IMR-90 (cell line): ENCODE data around the gene ELMO1. TPM values are rescaled to one million over a fixed set of nuclear protein-coding genes. Genes with fewer than 3 reads are reported as not detected.

Experiments
- ATAC-seq: fragments of 200-7000 bp; cut with Tn5 transposase; 2 replicates; pipeline ENCODE4 v1.9.1; 2020; ENCODE audit warnings: low read depth, mild to moderate bottlenecking, moderate library complexity
- BruUV-seq: library from RNA; stranded (reverse); fragments of 400-500 nt; replicated peaks from 2 replicates; lab custom pipeline; 2021; lab: Mats Ljungman, UMichigan
- CTCF ChIA-PET: fragments of 300-600 bp; formaldehyde crosslinking; extraction: SDS; loops from one replicate; lab custom pipeline; 2021; ENCODE audit warnings: antibody characterized with exemption; lab: Yijun Ruan, JAX
- POLR2A ChIA-PET: fragments of 300-600 bp; sonication (Branson Sonifier 250); formaldehyde crosslinking; loops from one replicate; lab custom pipeline; 2022; ENCODE audit warnings: antibody characterized with exemption; ENCODE audit not compliant: unreplicated experiment; lab: Charles Lee
- DNase-seq: peaks from one replicate; pipeline ENCODE4 v3.0.0; 2013
- H2AFZ ChIP-seq: replicated peaks from 2 replicates; pipeline ENCODE3; 2013; ENCODE audit warnings: low read length, mild to moderate bottlenecking; ENCODE audit not compliant: poor library complexity
- H2AK5ac ChIP-seq: 2 replicates; pipeline ENCODE4 v1.6.1; 2013; ENCODE audit warnings: low read depth, low read length, inconsistent platforms
- H2AK9ac ChIP-seq: replicated peaks from 2 replicates; pipeline ENCODE3; 2013; ENCODE audit warnings: mild to moderate bottlenecking, low read depth, low read length, moderate library complexity; ENCODE audit not compliant: poor library complexity
- H2BK120ac ChIP-seq: 2 replicates; pipeline ENCODE4 v1.6.1; 2013; ENCODE audit warnings: low read depth, low read length, inconsistent platforms
- H2BK15ac ChIP-seq: 3 replicates; pipeline ENCODE4 v1.6.1; 2013; ENCODE audit warnings: low read depth, low read length, inconsistent platforms
- H2BK20ac ChIP-seq: 2 replicates; pipeline ENCODE4 v1.6.1; 2013; ENCODE audit warnings: low read depth, mild to moderate bottlenecking, inconsistent platforms, low read length, moderate library complexity
- H2BK5ac ChIP-seq: 2 replicates; pipeline ENCODE4 v1.6.1; 2013; ENCODE audit warnings: mild to moderate bottlenecking, low read depth, low read length, inconsistent platforms; ENCODE audit not compliant: poor library complexity, severe bottlenecking
- H3K14ac ChIP-seq: replicated peaks from 2 replicates; pipeline ENCODE4 v1.6.1; 2013; ENCODE audit warnings: low read depth, low read length, inconsistent platforms
- H3K18ac ChIP-seq: 2 replicates; pipeline ENCODE4 v1.6.1; 2013; ENCODE audit warnings: low read depth, low read length, control low read depth
- H3K23ac ChIP-seq: 2 replicates; pipeline ENCODE4 v1.6.1; 2013; ENCODE audit warnings: low read depth, low read length, inconsistent platforms
- H3K27ac ChIP-seq: 2 replicates; pipeline ENCODE4 v1.5.1; 2013; ENCODE audit warnings: mild to moderate bottlenecking, control low read depth, low read length; ENCODE audit not compliant: insufficient read depth
- H3K27me3 ChIP-seq: 2 replicates; pipeline ENCODE4 v1.6.1; 2013; ENCODE audit warnings: low read length; ENCODE audit not compliant: control insufficient read depth, insufficient read depth
- H3K36me3 ChIP-seq: 2 replicates; pipeline ENCODE4 v1.6.1; 2013; ENCODE audit warnings: low read length, mixed read lengths; ENCODE audit not compliant: control insufficient read depth, insufficient read depth
- H3K4ac ChIP-seq: 2 replicates; pipeline ENCODE4 v1.6.1; 2013; ENCODE audit warnings: low read depth, low read length, inconsistent platforms
- H3K4me1 ChIP-seq: 2 replicates; pipeline ENCODE4 v1.6.1; 2013; ENCODE audit warnings: low read length, mixed read lengths; ENCODE audit not compliant: control insufficient read depth, insufficient read depth
- H3K4me2 ChIP-seq: 2 replicates; pipeline ENCODE4 v1.6.1; 2013; ENCODE audit warnings: low read depth, mild to moderate bottlenecking, control low read depth, low read length, moderate library complexity
- H3K4me3 ChIP-seq: 2 replicates; pipeline ENCODE4 v1.5.1; 2013; ENCODE audit warnings: low read depth, mild to moderate bottlenecking, control low read depth, low read length, moderate library complexity; ENCODE audit not compliant: insufficient read depth
- H3K56ac ChIP-seq: 2 replicates; pipeline ENCODE4 v1.6.1; 2013; ENCODE audit warnings: low read length, inconsistent platforms; ENCODE audit not compliant: insufficient read depth; ENCODE audit errors: extremely low read depth
- H3K79me1 ChIP-seq, 2 experiments: 2 replicates each; pipeline ENCODE4 v1.6.1; 2013; ENCODE audit warnings: low read length in 2 of 2, inconsistent platforms in 1 of 2, low read depth in 1 of 2
- H3K9ac ChIP-seq: 2 replicates; pipeline ENCODE4 v1.6.1; 2013; ENCODE audit warnings: low read depth, low read length, control low read depth
- H3K9me1 ChIP-seq: 2 replicates; pipeline ENCODE4 v1.6.1; 2013; ENCODE audit warnings: low read length, inconsistent platforms; ENCODE audit not compliant: insufficient read depth
- H3K9me3 ChIP-seq: 2 replicates; pipeline ENCODE4 v1.6.1; 2013; ENCODE audit warnings: low read length; ENCODE audit not compliant: control insufficient read depth, insufficient read depth
- H4K20me1 ChIP-seq: 2 replicates; pipeline ENCODE4 v1.6.1; 2013; ENCODE audit warnings: low read length, inconsistent platforms; ENCODE audit not compliant: insufficient read depth
- H4K5ac ChIP-seq: 2 replicates; pipeline ENCODE4 v1.6.1; 2013; ENCODE audit warnings: mild to moderate bottlenecking, low read depth, low read length, control low read depth
- H4K8ac ChIP-seq, 2 experiments: 2 replicates each; pipeline ENCODE4 v1.6.1; 2013; ENCODE audit warnings: low read depth in 2 of 2, low read length in 2 of 2, control low read depth in 1 of 2, inconsistent platforms in 1 of 2
- H4K91ac ChIP-seq: 2 replicates; pipeline ENCODE4 v1.6.1; 2013; ENCODE audit warnings: low read depth, low read length, inconsistent platforms; ENCODE audit not compliant: insufficient read depth
- CEBPB ChIP-seq: IDR thresholded peaks from 2 replicates; pipeline ENCODE4 v1.6.1; 2012; ENCODE audit warnings: low read depth, low read length, improper control_type of control experiment
- FOS ChIP-seq: fragments of 150-350 bp; IDR thresholded peaks from 2 replicates; pipeline ENCODE4 v1.6.1; 2016; ENCODE audit warnings: low read depth, low read length
- USF2 ChIP-seq: fragments of 150-350 bp; IDR thresholded peaks from 2 replicates; pipeline ENCODE4 v1.6.1; 2017; ENCODE audit warnings: mild to moderate bottlenecking, antibody characterized with exemption, low read length, low read depth
- WGBS, 2 experiments: methylation state at CpG; one replicate each; pipeline versions ENCODE4 v1.1.5 to v1.1.7; 2013; ENCODE audit warnings: missing lambda C conversion rate in 2 of 2; ENCODE audit not compliant: insufficient read length in 1 of 2; ENCODE audit errors: extremely low coverage in 2 of 2; 5-methylcytosine and 5-hydroxymethylcytosine counted together
- dilution Hi-C: fragments of 300-500 bp; cut with HindIII; formaldehyde crosslinking; loops from one replicate; pipeline ENCODE4 v1.14.3; 2018; ENCODE audit warnings: low sequenced_read_pairs; ENCODE audit not compliant: unreplicated experiment
- in situ Hi-C: fragments of 300-500 bp; cut with MboI; formaldehyde crosslinking; loops from 3 replicates; pipeline ENCODE4 v1.14.3; 2019; ENCODE audit warnings: low sequenced_read_pairs, inconsistent platforms, mixed read lengths
- intact Hi-C: fragments of 100-400 bp; cut with micrococcal nuclease; formaldehyde crosslinking; loops from 2 replicates; pipeline ENCODE4 v1.10.0; 2022
- polyA plus RNA-seq, 3 experiments: library from polyadenylated mRNA; depleted of rRNA; stranded (reverse); fragments of >200 nt; gene quantifications; 2 replicates each; pipeline ENCODE4 v1.2.3, GENCODE V29; 2012; ENCODE audit warnings: low replicate concordance in 1 of 3
- total RNA-seq: library from RNA; depleted of rRNA; stranded (reverse); fragments of >200 nt; gene quantifications from 2 replicates; pipeline ENCODE4 v1.2.3, GENCODE V29; 2012
- TF ChIP-seq, protein P1 (sequence below): fragments of 150-350 bp; IDR thresholded peaks from 2 replicates; pipeline ENCODE4 v1.6.1; 2016; ENCODE audit warnings: low read depth, mild to moderate bottlenecking, low read length, moderate library complexity, borderline replicate concordance

The ELMO1 gene
- total and polyA plus RNA-seq, 2 of the 4 experiments (the other 2 are of a cell fraction) = 0.03 TPM; not detected in 1

- H3K9ac ChIP-seq = no peak overlapping the region
- CTCF ChIA-PET = no interaction called here
- H3K9me1 ChIP-seq = no peaks in the 10 kb centered on the region
- ATAC-seq (no peak), DNase-seq (no peak)
- H2AK9ac ChIP-seq = no peak overlapping the region
- no peak overlapping the region for H4K91ac ChIP-seq
- no peak overlapping the region for H4K5ac ChIP-seq
- no peaks in the 10 kb centered on the region for H3K79me1 ChIP-seq
- BruUV-seq = no TSS peak
- no peak overlapping the region for H3K23ac ChIP-seq
- intact Hi-C loops (no loop called here), in situ Hi-C loops (no loop called here), dilution Hi-C loops (no loop called here)
- no peak overlapping the region for H3K4me2 ChIP-seq
- no peak overlapping the region for H3K14ac ChIP-seq
- no peak overlapping the region for H3K4ac ChIP-seq
- no peak for TF ChIP-seq CEBPB
- TF ChIP-seq FOS = no peak
- TF ChIP-seq USF2 = no peak
- TF ChIP-seq, protein P1, sequence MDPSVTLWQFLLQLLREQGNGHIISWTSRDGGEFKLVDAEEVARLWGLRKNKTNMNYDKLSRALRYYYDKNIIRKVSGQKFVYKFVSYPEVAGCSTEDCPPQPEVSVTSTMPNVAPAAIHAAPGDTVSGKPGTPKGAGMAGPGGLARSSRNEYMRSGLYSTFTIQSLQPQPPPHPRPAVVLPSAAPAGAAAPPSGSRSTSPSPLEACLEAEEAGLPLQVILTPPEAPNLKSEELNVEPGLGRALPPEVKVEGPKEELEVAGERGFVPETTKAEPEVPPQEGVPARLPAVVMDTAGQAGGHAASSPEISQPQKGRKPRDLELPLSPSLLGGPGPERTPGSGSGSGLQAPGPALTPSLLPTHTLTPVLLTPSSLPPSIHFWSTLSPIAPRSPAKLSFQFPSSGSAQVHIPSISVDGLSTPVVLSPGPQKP = no peak
- no peaks in the 10 kb centered on the region for H3K36me3 ChIP-seq
- no peak overlapping the region for H2AK5ac ChIP-seq
- H4K20me1 ChIP-seq = no peaks in the 10 kb centered on the region
- no peaks in the 10 kb centered on the region for H3K9me3 ChIP-seq
- POLR2A ChIA-PET = no interaction called here
- no peaks in the 10 kb centered on the region for H3K4me1 ChIP-seq
- H2AFZ ChIP-seq = no peak overlapping the region
- H3K18ac ChIP-seq = no peak overlapping the region
- no peaks in the 10 kb centered on the region for H3K27me3 ChIP-seq
- no peak overlapping the region for H4K8ac ChIP-seq
- no peak overlapping the region for H3K56ac ChIP-seq
- no peak overlapping the region for H2BK120ac ChIP-seq
- no peak overlapping the region for H2BK15ac ChIP-seq
- WGBS, 2 experiments = 50% methylated on average over 1 of the region's 2 CpGs; no CpG with 5 or more reads in 1 of the 2 experiments
- H2BK20ac ChIP-seq = no peak overlapping the region
- no peak overlapping the region for H2BK5ac ChIP-seq
- no peak overlapping the region for H3K4me3 ChIP-seq
- H3K27ac ChIP-seq = no peak overlapping the region
These were observed 560.7 kb downstream of the ELMO1 start for GRCh38 chr7:36887969-36888368.
